Gastrocnemius medialis (tissue), 4 donors: ENCODE results near the gene PIGS.

ENCODE experiments used
- CTCF ChIP-seq, 5 experiments: fragments of 450-650 bp in 3 of 5; fragments of 200-600 bp in 2 of 5; sonication (generic) in 2 of 5; IDR thresholded peaks in 4 of 5; conservative IDR thresholded peaks in 1 of 5; 1 replicate in 4 of 5; 2 replicates in 1 of 5; pipeline ENCODE4 v1.5.1; 2016 to 2019; ENCODE audit warnings: antibody characterized with exemption in 5 of 5, mild to moderate bottlenecking in 3 of 5, moderate library complexity in 3 of 5
- POLR2A ChIP-seq, 2 donors: fragments of 450-650 bp; IDR thresholded peaks; one replicate each; pipeline ENCODE4 v1.6.1; 2017; ENCODE audit warnings: antibody characterized with exemption in 2 of 2, mild to moderate bottlenecking in 2 of 2, moderate library complexity in 2 of 2

GRCh38 chr17:28513476-28513875 is 57.8 kb downstream of the PIGS start:
- no peak for TF ChIP-seq CTCF (IDR thresholded peaks at IDR 0.05 in 4 of 5, conservative IDR thresholded peaks at IDR 0.05 in 1 of 5)
- TF ChIP-seq POLR2A (IDR thresholded peaks at IDR 0.05), result no peak
